22Rv1 (cell line): ENCODE measurements around the gene ATF6.

Experiments
- H3K27ac ChIP-seq: fragments of 450-650 bp; 2 replicates; pipeline ENCODE4 v1.5.1; 2017
- ZFX ChIP-seq: fragments of 450-650 bp; IDR thresholded peaks from 2 replicates; pipeline ENCODE4 v1.6.1; 2017; ENCODE audit warnings: antibody characterized with exemption, borderline replicate concordance
- TF ChIP-seq, protein P1 (sequence below): fragments of 450-650 bp; IDR thresholded peaks from 2 replicates; pipeline ENCODE4 v1.5.1; 2017; ENCODE audit warnings: mild to moderate bottlenecking

The ATF6 gene

DNA sequence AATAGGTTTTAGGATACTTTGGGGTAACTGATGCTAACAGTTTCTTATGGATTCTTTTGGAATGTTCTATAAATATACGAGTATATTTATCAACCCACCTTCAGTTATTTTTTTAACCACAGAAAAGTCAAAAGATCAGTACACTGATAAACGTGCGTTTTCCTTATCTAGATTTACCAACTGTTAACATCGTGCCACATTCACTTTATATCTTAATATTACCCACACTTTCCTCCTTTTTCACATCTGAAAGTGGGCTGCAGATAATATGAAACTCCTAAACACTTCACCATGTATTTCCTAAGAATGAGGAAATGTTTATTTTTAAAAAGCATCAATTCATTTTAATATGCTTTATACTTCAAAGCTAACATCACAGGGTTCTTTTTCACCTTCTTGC lies 7.7 kb downstream of the ATF6 start:
- TF ChIP-seq ZFX: no peak
- TF ChIP-seq, protein P1, sequence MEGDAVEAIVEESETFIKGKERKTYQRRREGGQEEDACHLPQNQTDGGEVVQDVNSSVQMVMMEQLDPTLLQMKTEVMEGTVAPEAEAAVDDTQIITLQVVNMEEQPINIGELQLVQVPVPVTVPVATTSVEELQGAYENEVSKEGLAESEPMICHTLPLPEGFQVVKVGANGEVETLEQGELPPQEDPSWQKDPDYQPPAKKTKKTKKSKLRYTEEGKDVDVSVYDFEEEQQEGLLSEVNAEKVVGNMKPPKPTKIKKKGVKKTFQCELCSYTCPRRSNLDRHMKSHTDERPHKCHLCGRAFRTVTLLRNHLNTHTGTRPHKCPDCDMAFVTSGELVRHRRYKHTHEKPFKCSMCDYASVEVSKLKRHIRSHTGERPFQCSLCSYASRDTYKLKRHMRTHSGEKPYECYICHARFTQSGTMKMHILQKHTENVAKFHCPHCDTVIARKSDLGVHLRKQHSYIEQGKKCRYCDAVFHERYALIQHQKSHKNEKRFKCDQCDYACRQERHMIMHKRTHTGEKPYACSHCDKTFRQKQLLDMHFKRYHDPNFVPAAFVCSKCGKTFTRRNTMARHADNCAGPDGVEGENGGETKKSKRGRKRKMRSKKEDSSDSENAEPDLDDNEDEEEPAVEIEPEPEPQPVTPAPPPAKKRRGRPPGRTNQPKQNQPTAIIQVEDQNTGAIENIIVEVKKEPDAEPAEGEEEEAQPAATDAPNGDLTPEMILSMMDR: no peak
- no peak overlapping the region for H3K27ac ChIP-seq

DNA sequence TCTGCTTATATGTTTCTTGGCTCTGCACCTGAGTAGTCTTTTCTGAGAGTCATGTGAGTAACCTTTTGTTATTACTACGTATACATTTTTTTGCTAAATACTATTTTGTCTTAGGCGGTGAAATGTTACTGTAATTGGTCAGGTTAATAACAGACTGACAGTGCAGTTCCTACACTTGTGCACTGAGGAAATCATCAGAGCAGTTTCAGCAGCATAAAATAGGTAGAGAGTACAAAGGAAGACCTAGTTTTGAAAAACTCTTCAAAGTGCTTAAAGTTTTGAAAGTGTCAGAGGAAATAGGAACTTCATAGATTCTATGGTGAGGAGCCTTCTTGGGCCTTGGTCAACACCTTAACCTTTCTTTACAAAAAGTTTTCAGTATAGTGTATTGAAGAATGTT lies 11.1 kb downstream of the ATF6 start:
- no peak overlapping the region for H3K27ac ChIP-seq
- TF ChIP-seq ZFX: no peak
- TF ChIP-seq, protein P1: no peak

DNA sequence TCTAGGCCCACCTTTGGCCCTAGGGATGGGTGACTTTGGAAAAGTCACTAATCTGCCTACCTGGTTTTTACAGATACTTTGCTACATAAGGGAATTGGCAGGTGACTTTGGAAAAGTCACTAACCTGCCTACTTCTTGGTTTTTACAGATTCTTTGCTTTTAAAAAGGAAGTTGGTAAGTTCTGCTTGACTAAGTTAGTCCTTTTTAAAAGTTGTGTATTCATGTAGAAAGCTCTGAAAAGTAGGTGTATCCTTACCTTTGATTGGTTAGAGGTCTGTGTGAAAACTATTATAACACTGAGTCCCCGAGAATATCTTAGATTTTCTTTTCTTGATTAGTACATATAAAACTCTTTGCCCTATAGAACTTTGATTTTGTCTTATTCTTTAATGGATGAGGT lies 12.4 kb downstream of the ATF6 start:
- TF ChIP-seq ZFX: no peak
- TF ChIP-seq, protein P1: no peak
- no peak overlapping the region for H3K27ac ChIP-seq

DNA sequence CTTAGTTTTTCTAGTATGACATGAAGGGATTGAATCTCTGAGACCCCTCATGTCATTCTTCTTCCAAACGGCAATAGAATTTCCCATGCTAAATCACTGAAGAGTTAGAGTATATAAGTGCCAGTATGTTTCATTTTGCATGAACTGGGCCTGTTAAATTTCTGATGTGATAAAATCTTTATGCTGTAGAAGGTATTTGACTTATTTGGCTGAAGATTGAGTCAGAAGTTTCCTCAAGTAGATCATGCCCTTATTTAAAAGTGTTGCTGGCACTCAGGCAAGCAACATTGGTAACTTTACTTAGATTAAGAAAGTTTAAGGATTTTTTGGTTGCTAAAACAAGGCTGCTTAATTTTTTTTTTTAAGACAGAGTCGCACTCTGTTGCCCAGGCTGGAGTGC lies 13.3 kb downstream of the ATF6 start:
- no peak overlapping the region for H3K27ac ChIP-seq
- TF ChIP-seq ZFX: no peak
- TF ChIP-seq, protein P1: no peak

DNA sequence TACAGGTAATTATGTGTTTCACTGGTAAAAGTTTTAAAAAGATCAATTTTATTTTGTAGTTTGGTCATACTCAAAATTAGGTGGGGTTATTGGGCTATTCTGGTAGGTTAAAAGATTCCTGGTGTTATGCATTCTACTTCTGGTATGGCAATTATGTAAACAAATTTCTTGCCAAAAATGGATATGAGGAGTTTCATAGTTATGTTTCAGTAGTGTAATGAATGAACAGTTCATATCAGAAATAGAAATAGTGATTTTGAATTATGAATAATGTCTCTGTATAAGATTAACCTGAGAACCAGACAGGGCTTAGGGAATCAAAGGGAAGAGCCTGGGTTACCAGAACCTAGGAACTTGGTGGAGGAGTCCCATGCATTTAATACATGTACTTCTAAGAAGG lies 15.9 kb downstream of the ATF6 start:
- TF ChIP-seq, protein P1: no peak
- no peak for TF ChIP-seq ZFX
- no peak overlapping the region for H3K27ac ChIP-seq

DNA sequence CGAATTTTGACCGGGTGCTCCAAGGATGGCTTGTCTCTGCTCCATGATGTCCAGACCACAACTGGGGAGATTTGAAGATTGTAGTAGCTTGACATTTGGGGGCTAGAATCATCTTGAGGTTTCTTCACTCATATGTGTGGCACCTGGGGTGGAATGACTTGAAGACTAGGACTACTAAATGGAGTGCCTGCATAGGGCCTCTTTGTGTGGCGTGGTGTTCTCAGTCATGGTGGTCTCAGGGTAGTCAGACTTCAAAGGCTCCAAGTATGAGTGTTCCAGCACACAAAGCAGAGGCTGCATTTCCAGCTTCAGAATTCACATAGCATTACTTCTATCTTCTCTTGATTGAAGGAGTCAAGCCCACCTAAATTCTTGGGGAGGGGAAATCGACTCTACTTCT lies 16.8 kb downstream of the ATF6 start:
- no peak overlapping the region for H3K27ac ChIP-seq
- TF ChIP-seq ZFX: no peak
- TF ChIP-seq, protein P1: no peak

DNA sequence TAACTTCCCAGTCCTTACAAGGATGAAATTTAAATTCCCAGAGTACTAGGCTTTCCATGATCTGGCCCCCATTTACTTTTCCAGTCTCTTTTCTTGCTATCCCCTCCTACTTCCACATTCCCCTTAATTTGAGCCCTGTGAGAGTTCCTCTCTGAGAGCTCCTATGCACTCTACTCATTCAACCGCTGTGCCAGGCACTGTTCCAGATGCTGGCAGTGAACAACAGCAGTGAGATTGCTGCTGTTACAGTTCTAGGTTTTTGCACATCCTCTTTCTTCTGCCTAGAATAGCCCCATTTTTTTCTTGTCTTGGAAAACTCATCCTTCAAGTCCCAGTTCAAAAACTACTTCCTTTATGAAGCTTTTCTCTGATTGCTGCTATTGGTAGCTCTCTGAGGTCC lies 18.8 kb downstream of the ATF6 start:
- no peak overlapping the region for H3K27ac ChIP-seq
- TF ChIP-seq ZFX: no peak
- TF ChIP-seq, protein P1: no peak
